Stimulated activated CD8-positive, alpha-beta memory T cell treated with anti-CD3 and anti-CD28 coated beads, Interleukin-4, amount 100 ng/mL, for 24 hours (primary cell): ENCODE measurements around the gene COL9A3.

Experiments used
- DNase-seq: peaks from one replicate; pipeline ENCODE4 v3.0.0-alpha.2; 2020; ENCODE audit warnings: low read depth

COL9A3 gene

GRCh38 chr20:62823688-62824475 is 7.0 kb downstream of the COL9A3 start:
- no peak for DNase-seq

GRCh38 chr20:62824476-62825332 is 7.9 kb downstream of the COL9A3 start:
- no peak for DNase-seq

GRCh38 chr20:62825333-62825985 is 8.6 kb downstream of the COL9A3 start:
- DNase-seq, result no peak

- no peak for DNase-seq
Measured at GRCh38 chr20:62825986-62826645, 9.3 kb downstream of the COL9A3 start.

- DNase-seq, result no peak
Measured at GRCh38 chr20:62826646-62827310, 9.9 kb downstream of the COL9A3 start.

- no peak for DNase-seq
Measured at GRCh38 chr20:62827311-62828038, 10.6 kb downstream of the COL9A3 start.

- no peak for DNase-seq
Measured at GRCh38 chr20:62828051-62828450, 11.2 kb downstream of the COL9A3 start.

- no peak for DNase-seq
Measured at GRCh38 chr20:62828511-62829230, 11.8 kb downstream of the COL9A3 start.

GRCh38 chr20:62829231-62830230 is 12.7 kb downstream of the COL9A3 start:
- DNase-seq, result no peak

GRCh38 chr20:62830251-62830650 is 13.4 kb downstream of the COL9A3 start:
- DNase-seq, result no peak

- no peak for DNase-seq
Measured at GRCh38 chr20:62830821-62831220, 14.0 kb downstream of the COL9A3 start.

GRCh38 chr20:62831361-62831788 is 14.5 kb downstream of the COL9A3 start:
- DNase-seq, result no peak

- DNase-seq, result no peak
Measured at GRCh38 chr20:62831854-62832211, 15.0 kb downstream of the COL9A3 start.

- no peak for DNase-seq
Measured at GRCh38 chr20:62832212-62832922, 15.5 kb downstream of the COL9A3 start.

GRCh38 chr20:62832951-62833391 is 16.1 kb downstream of the COL9A3 start:
- DNase-seq, result no peak

GRCh38 chr20:62834967-62835730 is 18.3 kb downstream of the COL9A3 start:
- DNase-seq, result no peak
